Karpas-422 (cell line): ENCODE data around the gene INS. TPM values are rescaled to one million over a fixed set of nuclear protein-coding genes. Genes with fewer than 3 reads are reported as not detected.

Experiments used
- DNase-seq: peaks from one replicate; pipeline ENCODE4 v3.0.0-alpha.2; 2015
- H2AFZ ChIP-seq: fragments of 200-600 bp; sonication (generic); 2 replicates; pipeline ENCODE4 v1.6.1; 2014; ENCODE audit warnings: antibody characterized with exemption, low read length, mixed read lengths
- H3K27ac ChIP-seq: fragments of 200-600 bp; sonication (generic); 2 replicates; pipeline ENCODE4 v1.5.1; 2014; ENCODE audit warnings: mild to moderate bottlenecking, low read length, moderate library complexity
- H3K27me3 ChIP-seq: fragments of 200-600 bp; sonication (generic); 2 replicates; pipeline ENCODE4 v1.6.1; 2014; ENCODE audit warnings: low read length, mixed read lengths
- H3K36me3 ChIP-seq: fragments of 200-600 bp; sonication (generic); 2 replicates; pipeline ENCODE4 v1.6.1; 2014; ENCODE audit warnings: low read length, mixed read lengths; ENCODE audit not compliant: insufficient read depth
- H3K4me1 ChIP-seq: fragments of 200-600 bp; sonication (generic); 2 replicates; pipeline ENCODE4 v1.6.1; 2014; ENCODE audit warnings: mild to moderate bottlenecking, low read length, mixed read lengths
- H3K4me2 ChIP-seq: fragments of 200-600 bp; sonication (generic); 2 replicates; pipeline ENCODE4 v1.6.1; 2014; ENCODE audit warnings: low read length, low read depth, mild to moderate bottlenecking; ENCODE audit not compliant: poor library complexity, severe bottlenecking
- H3K4me3 ChIP-seq: fragments of 200-600 bp; sonication (generic); 2 replicates; pipeline ENCODE4 v1.5.1; 2014; ENCODE audit warnings: mild to moderate bottlenecking, antibody characterized with exemption, low read length, mixed read lengths
- H3K79me2 ChIP-seq: fragments of 200-600 bp; sonication (generic); 2 replicates; pipeline ENCODE4 v1.6.1; 2014; ENCODE audit warnings: mild to moderate bottlenecking, low read length, mixed read lengths
- H3K9ac ChIP-seq: fragments of 200-600 bp; sonication (generic); 2 replicates; pipeline ENCODE4 v1.6.0; 2014; ENCODE audit warnings: low read length
- H3K9me2 ChIP-seq: fragments of 200-600 bp; sonication (generic), shearing (Covaris generic); replicated peaks from 2 replicates; pipeline ENCODE4 v1.6.0; 2014; ENCODE audit warnings: mild to moderate bottlenecking, low read length, moderate library complexity; ENCODE audit not compliant: insufficient read depth
- H3K9me3 ChIP-seq: fragments of 300-700, 200-600 bp; sonication (generic); 2 replicates; pipeline ENCODE4 v1.6.1; 2014; ENCODE audit warnings: low read length, mixed read lengths
- H4K20me1 ChIP-seq: fragments of 200-600 bp; sonication (generic); 2 replicates; pipeline ENCODE4 v1.6.1; 2014; ENCODE audit warnings: mild to moderate bottlenecking, antibody characterized with exemption, low read length, low read depth; ENCODE audit not compliant: insufficient read depth
- total RNA-seq: library from RNA; depleted of rRNA; stranded (reverse); fragments of >200 nt; shearing (Covaris generic); gene quantifications from 2 replicates; pipeline ENCODE4 v1.2.3, GENCODE V29; 2014; ENCODE audit warnings: low replicate concordance

INS gene
- total RNA-seq, 1 experiment from 2014 or later, result not detected

DNA sequence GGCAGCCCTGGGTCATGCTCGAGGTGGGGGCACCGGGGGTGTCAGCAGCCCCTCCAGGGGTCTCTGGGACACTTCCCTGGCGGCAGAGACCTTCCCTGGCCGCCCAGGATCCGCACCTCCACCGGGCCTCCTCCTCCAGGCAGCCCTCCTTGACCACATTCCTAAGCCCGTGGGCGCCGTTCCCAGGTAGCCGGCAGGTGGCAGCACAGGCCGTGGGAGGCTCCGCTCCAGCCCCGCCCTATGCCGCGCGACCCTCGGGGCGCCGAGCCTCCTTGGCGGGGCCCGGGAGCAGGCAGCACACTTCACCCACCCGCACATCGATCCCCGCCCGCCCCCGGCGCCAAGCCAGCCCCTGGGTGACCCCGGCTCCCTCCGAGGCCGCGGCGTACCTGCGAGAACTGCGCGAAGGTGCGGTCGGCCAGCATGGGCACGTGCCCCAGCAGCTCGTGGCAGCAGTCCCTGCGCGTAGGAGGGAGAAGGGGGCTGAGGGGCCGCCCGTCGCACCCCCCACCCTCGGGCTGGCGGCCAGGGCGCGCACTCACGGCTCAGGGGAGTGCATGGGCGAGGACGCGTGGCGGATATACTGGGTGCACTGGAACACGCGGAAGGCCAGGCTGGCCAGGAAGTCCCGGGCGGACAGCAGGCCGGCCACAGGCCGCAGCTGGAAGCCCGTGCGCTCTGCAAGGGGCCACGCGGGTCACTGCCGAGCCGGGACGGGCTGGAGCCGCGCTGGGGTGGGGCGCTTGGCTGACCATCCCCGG is 5.3 kb upstream of the INS start:
- Histone ChIP-seq H3K4me3 (no peak overlapping the region), H3K27me3 (no peaks in the 10 kb centered on the region), H4K20me1 (no peaks in the 10 kb centered on the region), H3K9ac (no peak overlapping the region), H3K79me2 (no peaks in the 10 kb centered on the region), H3K9me2 (no peaks in the 10 kb centered on the region), H3K27ac (no peak overlapping the region), H3K36me3 (no peaks in the 10 kb centered on the region), H3K9me3 (no peaks in the 10 kb centered on the region), H3K4me2 (no peak overlapping the region), H3K4me1 (no peaks in the 10 kb centered on the region), H2AFZ (no peak overlapping the region)
- DNase-seq, result peak; percentile 61

DNA sequence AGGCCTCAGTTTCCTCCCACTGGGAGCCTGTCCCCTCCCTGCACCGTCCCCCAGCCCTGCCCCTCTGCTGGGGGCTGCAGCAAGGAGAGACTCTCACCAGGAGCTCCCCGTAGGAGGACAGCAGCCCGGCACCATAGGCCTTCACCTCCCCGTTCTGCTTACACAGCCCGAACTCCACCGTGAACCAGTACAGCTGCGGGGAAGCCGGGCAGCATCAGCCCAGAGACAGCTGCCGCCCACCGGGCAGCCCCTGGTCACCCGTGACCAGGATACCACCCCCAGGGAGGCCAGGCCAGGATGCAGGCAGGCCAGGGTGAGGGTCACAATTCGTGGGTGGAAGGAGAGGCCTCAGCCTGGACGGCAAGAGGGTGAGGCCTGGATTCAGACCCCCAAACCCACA is 4.6 kb upstream of the INS start:
- H3K4me1 ChIP-seq, result no peaks in the 10 kb centered on the region
- DNase-seq, result no peak
- H3K36me3 ChIP-seq, result no peaks in the 10 kb centered on the region
- no peak overlapping the region for H3K27ac ChIP-seq
- H3K79me2 ChIP-seq, result no peaks in the 10 kb centered on the region
- no peak overlapping the region for H2AFZ ChIP-seq
- no peaks in the 10 kb centered on the region for H3K9me2 ChIP-seq
- H4K20me1 ChIP-seq, result no peaks in the 10 kb centered on the region
- H3K4me2 ChIP-seq, result no peak overlapping the region
- H3K9ac ChIP-seq, result no peak overlapping the region
- H3K4me3 ChIP-seq, result no peak overlapping the region
- no peaks in the 10 kb centered on the region for H3K9me3 ChIP-seq
- H3K27me3 ChIP-seq, result no peaks in the 10 kb centered on the region

GRCh38 chr11:2164861-2165555 is 4.0 kb upstream of the INS start:
- no peak overlapping the region for H3K9ac ChIP-seq
- no peak overlapping the region for H2AFZ ChIP-seq
- no peak overlapping the region for H3K4me3 ChIP-seq
- no peaks in the 10 kb centered on the region for H3K36me3 ChIP-seq
- no peaks in the 10 kb centered on the region for H3K9me3 ChIP-seq
- H3K79me2 ChIP-seq, result no peaks in the 10 kb centered on the region
- H3K27me3 ChIP-seq, result no peaks in the 10 kb centered on the region
- H3K4me2 ChIP-seq, result no peak overlapping the region
- H3K4me1 ChIP-seq, result no peaks in the 10 kb centered on the region
- no peak overlapping the region for H3K27ac ChIP-seq
- DNase-seq, result no peak
- no peaks in the 10 kb centered on the region for H3K9me2 ChIP-seq
- H4K20me1 ChIP-seq, result no peaks in the 10 kb centered on the region

DNA sequence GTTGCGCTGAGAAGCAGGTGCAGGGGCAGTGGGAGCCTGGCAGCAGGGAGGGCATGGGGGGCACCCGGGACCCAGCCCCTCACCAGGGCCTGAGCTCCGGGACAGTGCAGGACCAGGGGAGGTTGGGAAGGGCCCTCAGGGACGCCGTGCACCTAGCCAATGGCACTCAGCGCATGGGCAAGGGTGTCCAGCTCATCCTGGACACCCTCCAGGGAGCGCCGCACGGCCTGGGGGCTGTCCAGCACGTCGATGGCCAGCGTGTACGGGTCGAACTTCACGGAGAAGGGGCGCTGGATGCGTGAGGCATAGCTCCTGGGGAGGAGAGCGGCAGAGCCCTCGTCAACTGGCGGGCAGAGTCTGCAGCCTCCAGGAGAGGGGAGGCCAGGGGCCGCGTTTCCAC is 3.1 kb upstream of the INS start:
- no peaks in the 10 kb centered on the region for H4K20me1 ChIP-seq
- H3K4me3 ChIP-seq, result no peak overlapping the region
- no peak overlapping the region for H3K9ac ChIP-seq
- H2AFZ ChIP-seq, result no peak overlapping the region
- H3K27me3 ChIP-seq, result no peaks in the 10 kb centered on the region
- H3K27ac ChIP-seq, result no peak overlapping the region
- no peaks in the 10 kb centered on the region for H3K4me1 ChIP-seq
- no peaks in the 10 kb centered on the region for H3K9me3 ChIP-seq
- no peak for DNase-seq
- H3K36me3 ChIP-seq, result no peaks in the 10 kb centered on the region
- H3K9me2 ChIP-seq, result no peaks in the 10 kb centered on the region
- no peaks in the 10 kb centered on the region for H3K79me2 ChIP-seq
- no peak overlapping the region for H3K4me2 ChIP-seq

- no peaks in the 10 kb centered on the region for H4K20me1 ChIP-seq
- no peak overlapping the region for H3K4me3 ChIP-seq
- no peaks in the 10 kb centered on the region for H3K4me1 ChIP-seq
- no peak for DNase-seq
- no peak overlapping the region for H2AFZ ChIP-seq
- H3K9ac ChIP-seq, result no peak overlapping the region
- no peaks in the 10 kb centered on the region for H3K9me2 ChIP-seq
- no peaks in the 10 kb centered on the region for H3K9me3 ChIP-seq
- H3K27ac ChIP-seq, result no peak overlapping the region
- no peaks in the 10 kb centered on the region for H3K36me3 ChIP-seq
- H3K79me2 ChIP-seq, result no peaks in the 10 kb centered on the region
- H3K4me2 ChIP-seq, result no peak overlapping the region
- no peaks in the 10 kb centered on the region for H3K27me3 ChIP-seq
Measured at GRCh38 chr11:2163428-2163978, 2.5 kb upstream of the INS start.

DNA sequence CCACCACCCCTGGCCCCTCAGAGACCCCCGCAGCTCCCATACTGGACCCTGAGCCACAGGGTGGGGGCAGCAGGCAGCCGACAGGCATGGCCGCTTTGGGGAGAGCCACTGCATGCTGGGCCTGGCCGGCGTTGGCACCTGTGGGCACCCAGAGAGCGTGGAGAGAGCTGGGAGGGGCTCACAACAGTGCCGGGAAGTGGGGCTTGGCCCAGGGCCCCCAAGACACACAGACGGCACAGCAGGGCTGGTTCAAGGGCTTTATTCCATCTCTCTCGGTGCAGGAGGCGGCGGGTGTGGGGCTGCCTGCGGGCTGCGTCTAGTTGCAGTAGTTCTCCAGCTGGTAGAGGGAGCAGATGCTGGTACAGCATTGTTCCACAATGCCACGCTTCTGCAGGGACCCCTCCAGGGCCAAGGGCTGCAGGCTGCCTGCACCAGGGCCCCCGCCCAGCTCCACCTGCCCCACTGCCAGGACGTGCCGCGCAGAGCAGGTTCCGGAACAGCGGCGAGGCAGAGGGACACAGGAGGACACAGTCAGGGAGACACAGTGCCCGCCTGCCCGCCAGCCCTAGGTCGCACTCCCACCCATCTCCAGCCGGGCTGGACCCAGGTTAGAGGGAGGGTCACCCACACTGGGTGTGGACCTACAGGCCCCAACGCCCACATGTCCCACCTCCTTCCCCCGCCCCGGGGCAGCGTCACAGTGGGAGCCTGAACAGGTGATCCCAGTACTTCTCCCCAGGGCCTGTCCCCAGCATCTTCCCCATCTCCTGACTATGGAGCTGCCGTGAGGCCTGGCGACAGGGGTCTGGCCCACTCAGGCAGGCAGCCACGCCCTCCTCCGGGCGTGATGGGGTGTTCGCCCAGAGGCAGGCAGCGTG is 1.2 kb downstream of the INS start:
- no peak for DNase-seq
- Histone ChIP-seq H3K27me3 (no peaks in the 10 kb centered on the region), H3K4me3 (no peak overlapping the region), H3K9me3 (no peaks in the 10 kb centered on the region), H2AFZ (no peak overlapping the region), H3K9me2 (no peaks in the 10 kb centered on the region), H3K79me2 (no peaks in the 10 kb centered on the region), H3K27ac (no peak overlapping the region), H3K36me3 (no peaks in the 10 kb centered on the region), H3K4me1 (no peaks in the 10 kb centered on the region), H3K4me2 (no peak overlapping the region), H4K20me1 (peaks cover 3% of the 10 kb centered on the region; the same call in 1 of the 2 replicates), H3K9ac (no peak overlapping the region)

- no peak overlapping the region for H3K4me3 ChIP-seq
- no peak overlapping the region for H2AFZ ChIP-seq
- H3K36me3 ChIP-seq, result no peaks in the 10 kb centered on the region
- H3K9me2 ChIP-seq, result no peaks in the 10 kb centered on the region
- no peaks in the 10 kb centered on the region for H3K4me1 ChIP-seq
- DNase-seq, result no peak
- no peak overlapping the region for H3K4me2 ChIP-seq
- H3K27me3 ChIP-seq, result no peaks in the 10 kb centered on the region
- H3K9me3 ChIP-seq, result no peaks in the 10 kb centered on the region
- no peaks in the 10 kb centered on the region for H3K79me2 ChIP-seq
- H3K27ac ChIP-seq, result no peak overlapping the region
- H3K9ac ChIP-seq, result no peak overlapping the region
- H4K20me1 ChIP-seq, result peaks cover 3% of the 10 kb centered on the region; the same call in 1 of the 2 replicates
Measured at GRCh38 chr11:2158966-2159365, 2.0 kb downstream of the INS start.

DNA sequence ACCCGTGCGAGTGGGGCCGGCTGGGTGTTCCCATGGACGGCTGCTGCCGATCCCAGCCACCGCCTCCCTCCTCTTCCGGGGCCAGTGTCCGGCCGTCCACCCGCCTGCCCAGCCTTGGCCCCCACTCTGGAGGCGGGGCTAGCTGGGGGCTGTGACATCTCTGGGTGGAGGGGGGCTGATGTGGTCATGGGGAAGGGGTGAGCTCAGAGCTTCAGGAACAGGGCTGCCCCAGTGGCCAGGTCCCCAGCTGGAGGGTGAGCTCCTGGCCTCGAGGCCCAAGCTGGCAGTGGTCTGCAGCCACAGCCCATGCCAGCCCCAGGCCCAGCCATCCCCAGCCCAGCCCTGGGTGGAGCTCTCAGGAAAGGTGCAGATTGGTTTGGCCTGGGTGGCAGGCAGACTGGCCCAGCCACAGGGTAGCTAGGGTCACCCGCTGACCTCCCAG is 2.7 kb downstream of the INS start:
- Histone ChIP-seq H3K27me3 (no peaks in the 10 kb centered on the region), H3K9me2 (no peaks in the 10 kb centered on the region), H3K4me1 (no peaks in the 10 kb centered on the region)

More for the DNA sequence above, 2.7 kb downstream of the INS start:
- Histone ChIP-seq H3K27ac (no peak overlapping the region), H4K20me1 (peaks cover 3% of the 10 kb centered on the region; the same call in 1 of the 2 replicates), H2AFZ (no peak overlapping the region), H3K9ac (no peak overlapping the region), H3K4me2 (no peak overlapping the region), H3K4me3 (no peak overlapping the region), H3K79me2 (no peaks in the 10 kb centered on the region), H3K9me3 (no peaks in the 10 kb centered on the region), H3K36me3 (no peaks in the 10 kb centered on the region)
- no peak for DNase-seq
